ENCODE results near the gene PPA1.
"Not testable (repeated sequence)": the region's sequence is repeated elsewhere in the genome, so short reads cannot be mapped to it uniquely, and the experiment has no call there.

Gene PPA1

GRCh38 chr10:70212277-70212676, 21.0 kb downstream of the PPA1 start:
- DNase-seq (ENCODE audit: low spot score), result no peak

- DNase-seq (ENCODE audit: low spot score), result no peak
Measured at GRCh38 chr10:70206762-70207161, 26.5 kb downstream of the PPA1 start.

GRCh38 chr10:70201105-70201504, 32.1 kb downstream of the PPA1 start:
- no peak for DNase-seq (ENCODE audit: low spot score)

GRCh38 chr10:70198696-70199466, 34.3 kb downstream of the PPA1 start:
- DNase-seq (ENCODE audit: low spot score), result no peak

- no peak for DNase-seq (ENCODE audit: low spot score)
Measured at GRCh38 chr10:70197235-70197945, 35.8 kb downstream of the PPA1 start.

- DNase-seq (ENCODE audit: low spot score), result no peak
Measured at GRCh38 chr10:70193391-70193844, 39.8 kb downstream of the PPA1 start.

GRCh38 chr10:70192326-70192968, 40.8 kb downstream of the PPA1 start:
- no peak for DNase-seq (ENCODE audit: low spot score)

- no peak for DNase-seq (ENCODE audit: low spot score)
Measured at GRCh38 chr10:70191972-70192305, 41.3 kb downstream of the PPA1 start.

GRCh38 chr10:70191161-70191971, 41.9 kb downstream of the PPA1 start:
- no peak for DNase-seq (ENCODE audit: low spot score)

- DNase-seq (ENCODE audit: low spot score), result no peak
Measured at GRCh38 chr10:70190581-70190980, 42.6 kb downstream of the PPA1 start.

GRCh38 chr10:70190102-70190501, 43.1 kb downstream of the PPA1 start:
- no peak for DNase-seq (ENCODE audit: low spot score)

GRCh38 chr10:70188768-70189167, 44.5 kb downstream of the PPA1 start:
- no peak for DNase-seq (ENCODE audit: low spot score)

- no peak for DNase-seq (ENCODE audit: low spot score)
Measured at GRCh38 chr10:70186571-70186970, 46.7 kb downstream of the PPA1 start.

- DNase-seq (ENCODE audit: low spot score), result no peak
Measured at GRCh38 chr10:70186090-70186489, 47.1 kb downstream of the PPA1 start.

GRCh38 chr10:70183304-70183703, 49.9 kb downstream of the PPA1 start:
- no peak for DNase-seq (ENCODE audit: low spot score)

GRCh38 chr10:70179209-70179608, 54.0 kb downstream of the PPA1 start:
- DNase-seq (ENCODE audit: low spot score), result not testable (repeated sequence)

GRCh38 chr10:70178139-70178725, 55.0 kb downstream of the PPA1 start:
- no peak for DNase-seq (ENCODE audit: low spot score)

- DNase-seq (ENCODE audit: low spot score), result no peak
Measured at GRCh38 chr10:70176441-70176840, 56.8 kb downstream of the PPA1 start.

GRCh38 chr10:70175516-70175915, 57.7 kb downstream of the PPA1 start:
- no peak for DNase-seq (ENCODE audit: low spot score)

GRCh38 chr10:70174058-70174741, 59.0 kb downstream of the PPA1 start:
- no peak for DNase-seq (ENCODE audit: low spot score)

GRCh38 chr10:70169649-70170364, 63.4 kb downstream of the PPA1 start:
- peak; percentile 35 for DNase-seq (ENCODE audit: low spot score)

Data from RKO (cell line).